Stimulated activated CD4-positive, alpha-beta T cell treated with anti-CD3 and anti-CD28 coated beads, Interleukin-4, amount 100 ng/mL, for 48 hours (primary cell): Measurements from ENCODE around the gene YIPF1.
"Not testable (repeated sequence)": the region's sequence is repeated elsewhere in the genome, so short reads cannot be mapped to it uniquely, and the experiment has no call there.

ENCODE experiments used
- DNase-seq, 2 donors: peaks; one replicate each; pipeline ENCODE4 v3.0.0-alpha.2; 2020; ENCODE audit warnings: low read depth in 2 of 2

YIPF1 gene

GRCh38 chr1:53894644-53895043, 5.0 kb upstream of the YIPF1 start:
- DNase-seq, result no peak

DNA sequence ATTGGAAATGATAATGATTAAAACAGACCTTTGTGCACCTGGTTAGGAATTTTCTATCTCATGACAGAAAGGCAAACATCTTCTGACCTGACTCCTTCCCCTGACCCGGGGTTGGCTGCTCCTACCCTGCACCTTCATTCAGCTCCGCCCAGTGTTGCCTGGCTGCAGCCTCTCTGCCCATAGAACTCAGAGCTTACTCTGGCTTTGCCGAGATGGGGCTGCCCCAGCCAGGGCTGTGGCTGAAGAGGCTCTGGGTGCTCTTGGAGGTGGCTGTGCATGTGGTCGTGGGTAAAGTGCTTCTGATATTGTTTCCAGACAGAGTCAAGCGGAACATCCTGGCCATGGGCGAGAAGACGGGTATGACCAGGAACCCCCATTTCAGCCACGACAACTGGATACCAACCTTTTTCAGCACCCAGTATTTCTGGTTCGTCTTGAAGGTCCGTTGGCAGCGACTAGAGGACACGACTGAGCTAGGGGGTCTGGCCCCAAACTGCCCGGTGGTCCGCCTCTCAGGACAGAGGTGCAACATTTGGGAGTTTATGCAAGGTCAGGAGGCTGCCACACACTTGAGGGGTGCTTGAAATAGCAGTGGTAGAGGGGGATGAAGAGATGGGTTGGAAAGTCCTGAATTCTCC, 4.5 kb upstream of the YIPF1 start, which contains the start of gene DIO1:
DIO1 (plus strand) TSS at position 189 of the 638 bp plus-strand sequence; CDS start at position 213, 24 bp downstream.
- DNase-seq, result no peak

DNA sequence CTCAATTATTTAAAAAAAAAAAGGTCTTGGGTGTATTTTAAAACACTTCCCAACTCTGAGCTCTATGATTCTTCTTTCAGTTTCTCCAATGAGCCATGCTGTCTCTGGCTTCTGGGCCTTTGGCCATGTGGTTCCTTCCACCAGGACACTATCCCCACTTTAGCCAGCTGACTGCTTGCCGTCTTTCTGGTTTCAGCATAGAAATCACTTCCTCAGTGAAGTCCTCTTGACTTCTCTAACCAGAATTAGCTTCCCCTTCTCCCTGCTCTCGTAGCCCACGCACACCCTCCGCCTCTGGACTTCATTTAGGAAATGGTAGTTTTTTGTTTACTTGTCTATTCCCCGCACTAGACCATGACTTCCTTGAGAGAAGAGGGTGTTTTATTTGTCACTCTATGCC, 3.3 kb upstream of the YIPF1 start:
- no peak for DNase-seq

DNA sequence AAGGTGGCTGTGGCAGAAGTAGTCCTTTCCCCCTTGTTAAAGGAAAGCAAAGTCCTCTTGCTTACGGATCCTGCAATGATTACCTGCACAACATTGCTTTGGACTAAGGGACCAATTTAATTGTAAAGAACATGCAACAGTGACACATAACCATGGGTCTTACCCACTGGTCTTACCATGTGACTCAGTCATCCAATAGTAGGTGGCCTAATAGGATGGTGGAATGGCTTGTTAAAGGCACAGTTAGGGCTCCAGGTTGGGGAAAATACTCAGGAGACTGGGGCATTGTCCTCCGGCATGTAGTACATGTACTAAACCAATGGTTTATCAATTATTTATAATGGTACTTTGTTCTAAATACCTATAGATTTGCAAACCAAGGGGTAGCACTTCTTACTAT, 2.1 kb upstream of the YIPF1 start:
- DNase-seq, result no peak

DNA sequence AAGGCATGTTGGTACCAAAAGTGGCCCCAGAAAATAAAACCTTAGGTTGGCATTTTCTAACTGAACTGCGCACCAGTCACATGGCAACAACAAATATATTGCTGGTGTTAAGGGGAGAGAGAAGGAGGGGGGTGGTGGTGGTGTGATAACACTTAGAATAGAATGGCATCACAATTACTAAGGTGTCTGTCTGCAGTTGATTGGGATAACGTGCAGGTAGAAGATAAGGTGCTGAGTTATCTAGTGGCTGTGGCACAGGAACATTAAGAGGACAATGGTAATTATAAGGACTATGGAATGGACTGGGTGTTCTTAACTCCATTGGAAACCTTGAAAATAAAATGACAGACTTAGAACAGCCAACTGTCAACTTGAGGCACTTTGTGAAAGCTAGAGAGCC, 1.4 kb upstream of the YIPF1 start:
- DNase-seq, result no peak

- no peak for DNase-seq
These were observed 935 bp upstream of the YIPF1 start for GRCh38 chr1:53890522-53890941.

GRCh38 chr1:53888681-53889080, 916 bp downstream of the YIPF1 start:
- no peak for DNase-seq

DNA sequence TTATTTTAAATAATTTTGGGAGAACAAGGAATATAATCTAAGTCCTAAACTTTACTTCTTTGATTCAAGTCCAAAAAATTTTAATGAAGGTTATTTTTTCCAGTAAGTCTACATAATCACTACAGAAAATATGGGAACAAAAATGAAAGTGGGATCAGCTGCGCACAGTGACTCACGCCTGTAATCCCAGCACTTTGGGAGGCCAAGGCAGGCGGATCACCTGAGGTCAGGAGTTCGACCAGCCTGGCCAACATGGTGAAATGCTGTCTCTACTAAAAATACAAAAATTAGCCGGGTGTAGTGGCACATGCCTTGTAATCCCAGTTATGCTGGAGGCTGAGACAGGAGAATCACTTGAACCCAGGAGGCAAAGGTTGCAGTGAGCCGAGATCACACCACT, 6.0 kb downstream of the YIPF1 start:
- not testable (repeated sequence) for DNase-seq

- DNase-seq, result not testable (repeated sequence)
These were observed 7.7 kb downstream of the YIPF1 start for GRCh38 chr1:53881853-53882252.

GRCh38 chr1:53878492-53879105, 11.0 kb downstream of the YIPF1 start:
- DNase-seq, result no peak

GRCh38 chr1:53875150-53875549, 14.4 kb downstream of the YIPF1 start:
- DNase-seq, result not testable (repeated sequence)

DNA sequence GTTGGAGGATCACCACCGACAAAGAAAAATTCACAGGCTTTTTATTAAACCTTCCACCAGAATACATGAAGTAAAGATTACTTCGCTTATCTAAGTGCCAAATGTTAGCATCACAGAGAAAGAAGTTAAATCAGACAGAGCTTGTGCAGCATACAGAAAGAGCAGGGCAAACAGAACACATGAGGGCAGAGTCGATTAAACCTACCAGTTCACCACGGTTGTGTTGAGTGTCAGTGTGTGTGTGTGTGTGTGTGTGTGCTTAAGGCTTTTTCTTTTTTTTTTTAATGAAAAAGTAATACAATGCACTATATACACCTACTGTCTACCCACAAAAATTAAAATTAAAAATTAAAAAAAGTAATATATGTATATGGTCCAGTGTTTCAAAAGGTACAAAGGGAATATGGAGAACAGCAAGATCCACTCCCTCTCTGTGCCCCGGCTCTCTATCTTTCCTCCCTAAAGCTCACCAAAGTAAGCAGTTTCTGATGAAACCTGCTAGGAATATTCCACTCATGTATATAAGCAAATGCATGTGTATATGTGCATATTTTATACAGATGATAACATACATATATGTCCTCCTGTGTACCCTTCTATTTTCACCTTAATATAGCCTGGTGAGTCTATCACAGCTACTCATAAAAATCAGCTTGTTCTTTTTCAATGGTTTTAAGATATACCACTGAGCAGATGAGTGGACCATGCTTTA, 17.7 kb downstream of the YIPF1 start:
- no peak for DNase-seq

GRCh38 chr1:53871221-53871620, 18.4 kb downstream of the YIPF1 start:
- no peak for DNase-seq

GRCh38 chr1:53869454-53870117, 20.0 kb downstream of the YIPF1 start:
- no peak for DNase-seq

- no peak for DNase-seq
These were observed 21.0 kb downstream of the YIPF1 start for GRCh38 chr1:53868565-53868964.

- no peak for DNase-seq
These were observed 27.1 kb downstream of the YIPF1 start for GRCh38 chr1:53862507-53862906.

GRCh38 chr1:53860967-53861411, 28.6 kb downstream of the YIPF1 start:
- peak in 1 of 2 donors; percentile 7 for DNase-seq

DNA sequence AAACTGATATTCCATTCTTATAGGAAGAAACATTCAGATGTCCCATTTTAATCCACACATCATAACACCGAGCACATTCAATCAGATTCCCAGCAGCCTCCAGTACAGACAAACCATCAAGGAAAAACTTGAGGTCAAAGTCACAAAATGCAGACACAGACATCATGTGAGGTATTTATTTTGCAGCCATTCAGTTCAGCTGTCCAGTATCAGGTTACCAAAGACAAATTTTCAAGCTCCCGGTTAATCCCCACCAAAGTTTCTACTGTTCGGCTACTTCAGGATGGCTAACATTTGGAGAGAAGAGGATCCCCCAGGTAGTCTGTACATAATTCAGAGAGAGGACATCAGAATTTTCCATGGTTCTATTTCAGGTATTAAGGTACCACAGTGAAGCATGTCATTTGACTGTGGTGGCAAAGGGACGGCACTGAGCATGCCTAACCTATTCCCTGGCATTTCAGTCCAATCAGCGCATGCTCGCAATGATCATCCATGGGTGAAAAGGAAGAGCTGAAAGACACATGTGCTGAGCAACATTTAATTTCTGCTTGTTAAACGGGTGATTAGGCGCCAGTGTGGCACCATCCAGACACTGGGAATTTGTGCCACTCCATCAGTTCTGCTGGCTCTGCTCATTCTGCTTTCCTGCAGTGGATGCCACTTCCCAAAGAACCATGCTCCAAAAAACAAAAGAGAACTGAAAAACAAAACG, 37.9 kb downstream of the YIPF1 start:
- no peak for DNase-seq

DNA sequence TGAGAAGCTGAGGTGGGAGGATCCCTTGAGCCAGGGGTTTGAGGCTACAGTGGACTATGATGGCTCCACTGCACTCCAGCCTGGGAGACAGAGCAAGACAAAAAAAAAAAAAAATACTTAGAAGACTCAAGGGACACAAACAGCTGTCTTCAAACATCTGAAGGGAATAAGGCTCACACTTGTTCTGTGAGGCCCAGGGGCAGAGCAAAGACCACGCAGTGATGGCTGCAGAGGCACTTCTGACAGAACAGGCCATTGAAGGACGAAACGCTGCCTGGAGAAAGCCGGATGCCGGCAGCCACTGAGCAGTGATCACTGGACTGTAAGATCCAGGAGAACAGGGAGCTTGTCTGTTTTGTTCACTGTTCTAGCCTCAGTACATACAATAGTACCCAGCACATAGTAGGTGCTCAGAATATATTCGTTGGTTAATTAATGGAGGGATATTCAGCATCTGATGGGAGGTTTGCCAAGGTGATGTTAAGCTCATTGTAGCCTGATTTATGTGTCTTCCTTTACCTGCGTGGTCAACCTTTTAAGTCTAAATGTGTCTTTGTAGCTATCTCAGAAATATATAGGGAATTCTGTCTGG, 39.4 kb downstream of the YIPF1 start:
- DNase-seq, result no peak

DNA sequence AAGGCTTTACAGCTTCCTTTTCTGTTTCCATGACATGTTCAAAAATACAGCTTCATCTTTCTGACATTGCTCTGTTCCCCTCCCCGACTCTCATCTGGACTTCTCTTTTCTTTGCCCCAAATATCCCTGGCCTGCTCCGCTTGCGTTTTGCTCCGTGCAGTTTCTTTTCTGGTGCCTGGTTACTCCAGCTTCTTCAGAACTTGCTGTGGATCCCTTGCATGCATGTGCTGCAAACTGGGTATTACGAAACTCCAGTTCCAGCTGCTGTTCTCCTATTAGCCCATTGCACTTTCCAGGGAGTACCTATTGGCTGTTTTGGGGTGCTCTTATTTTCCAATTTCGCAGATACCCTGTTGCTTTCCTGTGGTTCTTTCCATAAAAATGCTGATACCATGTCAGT, 41.6 kb downstream of the YIPF1 start:
- no peak for DNase-seq

- DNase-seq, result no peak
These were observed 47.2 kb downstream of the YIPF1 start for GRCh38 chr1:53842347-53842746.

GRCh38 chr1:53838654-53838974, 51.0 kb downstream of the YIPF1 start:
- DNase-seq, result no peak
